Psoas muscle (tissue), 8 donors: ENCODE data around the gene NELFB. TPM values are rescaled to one million over a fixed set of nuclear protein-coding genes. Genes with fewer than 3 reads are reported as not detected.
A peak's percentile ranks its signal among the peaks of the same experiment; 100 is the strongest.

Source experiments
- ATAC-seq, 4 donors: fragments of 200-7000 bp; cut with Tn5 transposase; one replicate each; pipeline ENCODE4 v1.9.1; 2020; ENCODE audit warnings: moderate library complexity in 3 of 4, mild to moderate bottlenecking in 2 of 4
- DNase-seq, 2 donors: peaks; one replicate each; pipeline ENCODE4 v3.0.0-alpha.2; 2020
- H3K27ac ChIP-seq: fragments of 200-600 bp; one replicate; pipeline ENCODE4 v1.8.0; 2022
- H3K27me3 ChIP-seq, 3 donors: fragments of 200-600 bp in 1 of 3; one replicate each; pipeline versions ENCODE4 v1.6.1 to v1.8.0; 2013 to 2022; ENCODE audit warnings: low read length in 2 of 3, mild to moderate bottlenecking in 2 of 3, moderate library complexity in 1 of 3; ENCODE audit not compliant: insufficient read depth in 3 of 3
- H3K36me3 ChIP-seq, 2 donors: fragments of 200-600 bp in 1 of 2; one replicate each; pipeline versions ENCODE4 v1.6.1 to v1.8.0; 2013 to 2022; ENCODE audit warnings: low read depth in 1 of 2, mild to moderate bottlenecking in 1 of 2, moderate library complexity in 1 of 2; ENCODE audit not compliant: insufficient read depth in 1 of 2
- H3K4me1 ChIP-seq: fragments of 200-600 bp; one replicate; pipeline ENCODE4 v1.8.0; 2022
- H3K4me3 ChIP-seq: fragments of 200-600 bp; one replicate; pipeline ENCODE4 v1.8.0; 2022; ENCODE audit warnings: mild to moderate bottlenecking
- H3K9me3 ChIP-seq: fragments of 200-600 bp; one replicate; pipeline ENCODE4 v1.8.0; 2022
- WGBS, 3 donors: extraction: QIAGEN DNeasy Blood & Tissue Kit; methylation state at CpG; one replicate each; pipeline versions ENCODE4 v1.1.6 to v1.1.7; 2013; 5-methylcytosine and 5-hydroxymethylcytosine counted together
- intact Hi-C, 2 donors: fragments of 100-400 bp; cut with DNase I; formaldehyde crosslinking; loops; one replicate each; pipeline versions ENCODE4 v1.11.0 to v1.14.2; 2022
- polyA plus RNA-seq, 3 donors: library from polyadenylated mRNA; stranded (reverse); fragments of 200-250 nt; gene quantifications; one replicate each; pipeline ENCODE4 v1.2.3, GENCODE V29; 2013
- total RNA-seq, 4 donors: library from RNA; stranded (reverse); fragmentation: NEBNext Ultra II Directional in 2 of 4; extraction: Animal tissue kit (Norgen Biotek cat#: 25700) in 2 of 4; gene quantifications; one replicate each; pipeline versions ENCODE4 v1.2.1 to v1.2.4, GENCODE V29; 2021 to 2023
- TF ChIP-seq, protein P1 (sequence below): fragments of 200-600 bp; IDR thresholded peaks from one replicate; pipeline ENCODE4 v1.8.0; 2022; ENCODE audit warnings: antibody characterized with exemption
- donor health status: healthy with polysubstance abuse.
- donor health status: DM: no; HTN: no; CAD: no; lungs with moderate emphysema.
- donor health status: Bipolar disorder and iron deficiency.
- donor health status: healthy.
- donor health status: DM: yes; HTN: yes; CAD: no.
- donor health status: DM: no; HTN: no; CAD: no.
- donor health status: DM: no; HTN: no; CAD: no.
- donor health status: DM: yes; HTN: yes; CAD: no.

NELFB gene
- total and polyA plus RNA-seq, 7 donors, result 39.1 to 74.3 (median 43.8) TPM

DNA sequence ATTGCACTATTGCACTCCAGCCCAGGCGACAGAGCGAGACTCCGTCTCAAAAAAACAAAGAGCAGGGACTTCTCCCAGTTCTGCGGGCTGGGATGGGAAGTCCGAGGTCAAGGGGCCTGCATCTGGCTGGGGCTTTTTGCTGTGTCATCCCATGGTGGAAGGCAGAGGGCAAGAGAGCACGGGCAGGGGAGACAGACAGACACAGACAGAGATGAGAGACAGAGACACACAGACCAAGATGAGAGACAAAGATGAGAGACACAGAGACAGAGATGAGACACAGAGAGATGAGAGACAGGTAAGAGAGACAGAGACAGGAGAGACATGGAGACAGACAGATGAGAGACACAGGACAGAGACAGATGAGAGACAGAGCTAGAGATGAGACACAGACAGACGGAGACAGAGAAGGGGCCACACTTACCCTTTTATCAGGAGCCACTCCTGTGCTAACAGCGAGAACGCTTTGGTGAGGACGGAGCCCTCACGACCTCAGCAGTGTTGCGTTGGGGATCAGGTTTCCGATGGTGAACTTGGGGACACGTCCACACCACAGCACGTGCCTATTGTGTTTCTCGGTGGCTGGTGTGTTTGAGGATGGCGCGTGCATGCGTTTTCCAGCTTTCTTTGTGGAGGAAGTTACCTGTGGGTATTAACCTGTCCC is 13.5 kb downstream of the NELFB start:
- 47 to 57% (median 50%) methylated on average over 19 of the region's 19 CpGs for WGBS, 3 donors
- TF ChIP-seq, protein P1, sequence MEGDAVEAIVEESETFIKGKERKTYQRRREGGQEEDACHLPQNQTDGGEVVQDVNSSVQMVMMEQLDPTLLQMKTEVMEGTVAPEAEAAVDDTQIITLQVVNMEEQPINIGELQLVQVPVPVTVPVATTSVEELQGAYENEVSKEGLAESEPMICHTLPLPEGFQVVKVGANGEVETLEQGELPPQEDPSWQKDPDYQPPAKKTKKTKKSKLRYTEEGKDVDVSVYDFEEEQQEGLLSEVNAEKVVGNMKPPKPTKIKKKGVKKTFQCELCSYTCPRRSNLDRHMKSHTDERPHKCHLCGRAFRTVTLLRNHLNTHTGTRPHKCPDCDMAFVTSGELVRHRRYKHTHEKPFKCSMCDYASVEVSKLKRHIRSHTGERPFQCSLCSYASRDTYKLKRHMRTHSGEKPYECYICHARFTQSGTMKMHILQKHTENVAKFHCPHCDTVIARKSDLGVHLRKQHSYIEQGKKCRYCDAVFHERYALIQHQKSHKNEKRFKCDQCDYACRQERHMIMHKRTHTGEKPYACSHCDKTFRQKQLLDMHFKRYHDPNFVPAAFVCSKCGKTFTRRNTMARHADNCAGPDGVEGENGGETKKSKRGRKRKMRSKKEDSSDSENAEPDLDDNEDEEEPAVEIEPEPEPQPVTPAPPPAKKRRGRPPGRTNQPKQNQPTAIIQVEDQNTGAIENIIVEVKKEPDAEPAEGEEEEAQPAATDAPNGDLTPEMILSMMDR, result no peak
- peaks cover 6 to 72% of the 10 kb centered on the region in 2 donors for H3K36me3 ChIP-seq

DNA sequence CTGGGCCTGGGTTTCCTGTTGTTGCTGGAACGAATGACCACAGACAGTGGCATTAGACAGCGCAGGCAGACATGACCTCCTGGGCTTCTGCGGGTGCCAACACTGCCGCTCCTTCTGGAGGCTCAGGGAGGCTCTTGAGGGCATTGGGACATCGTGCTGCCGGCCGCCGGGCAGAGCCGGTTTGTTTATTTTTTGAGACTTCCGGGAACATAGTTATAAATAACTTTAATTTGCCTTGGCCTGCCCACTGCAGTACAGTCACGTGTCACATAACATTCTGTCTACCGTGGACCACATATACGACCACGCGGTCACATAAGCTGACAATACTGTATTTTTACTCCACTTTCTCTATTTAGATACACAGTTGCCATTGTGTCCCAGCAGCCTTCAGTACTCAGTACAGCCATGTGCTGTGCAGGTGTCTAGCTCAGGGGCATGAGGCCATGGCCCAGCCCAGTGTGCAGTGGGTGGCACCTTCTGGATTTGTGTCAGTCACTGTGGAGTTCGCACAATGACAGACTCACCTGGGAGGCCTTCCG is 14.2 kb downstream of the NELFB start:
- DNase-seq, result peak; percentile 46 to 87
- intact Hi-C loops, result no loop called here
- no peaks in the 10 kb centered on the region for H3K9me3 ChIP-seq
- H3K27ac ChIP-seq, result peak overlapping the region; percentile 91
- H3K4me3 ChIP-seq, result peak overlapping the region; percentile 65
- TF ChIP-seq, protein P1, result no peak
- H3K27me3 ChIP-seq, result peaks cover 0 to 2% (median 0%) of the 10 kb centered on the region in 3 donors
- WGBS, 3 donors, result 23 to 36% (median 23%) methylated on average over 17 of the region's 17 CpGs
- peak; percentile 76 to 90 (median 86) for ATAC-seq
- H3K4me1 ChIP-seq, result peaks cover 19% of the 10 kb centered on the region
- peaks cover 2 to 65% of the 10 kb centered on the region in 2 donors for H3K36me3 ChIP-seq

More for the DNA sequence above, 13.5 kb downstream of the NELFB start:
- intact Hi-C loops, result no loop called here
- Histone ChIP-seq H3K4me3 (peak overlapping the region; percentile 65), H3K27me3 (no peaks in the 10 kb centered on the region), H3K9me3 (no peaks in the 10 kb centered on the region), H3K4me1 (peaks cover 19% of the 10 kb centered on the region), H3K27ac (peak overlapping the region; percentile 91)
- DNase-seq (no peak), ATAC-seq (peak; percentile 32 to 52 (median 38))

DNA sequence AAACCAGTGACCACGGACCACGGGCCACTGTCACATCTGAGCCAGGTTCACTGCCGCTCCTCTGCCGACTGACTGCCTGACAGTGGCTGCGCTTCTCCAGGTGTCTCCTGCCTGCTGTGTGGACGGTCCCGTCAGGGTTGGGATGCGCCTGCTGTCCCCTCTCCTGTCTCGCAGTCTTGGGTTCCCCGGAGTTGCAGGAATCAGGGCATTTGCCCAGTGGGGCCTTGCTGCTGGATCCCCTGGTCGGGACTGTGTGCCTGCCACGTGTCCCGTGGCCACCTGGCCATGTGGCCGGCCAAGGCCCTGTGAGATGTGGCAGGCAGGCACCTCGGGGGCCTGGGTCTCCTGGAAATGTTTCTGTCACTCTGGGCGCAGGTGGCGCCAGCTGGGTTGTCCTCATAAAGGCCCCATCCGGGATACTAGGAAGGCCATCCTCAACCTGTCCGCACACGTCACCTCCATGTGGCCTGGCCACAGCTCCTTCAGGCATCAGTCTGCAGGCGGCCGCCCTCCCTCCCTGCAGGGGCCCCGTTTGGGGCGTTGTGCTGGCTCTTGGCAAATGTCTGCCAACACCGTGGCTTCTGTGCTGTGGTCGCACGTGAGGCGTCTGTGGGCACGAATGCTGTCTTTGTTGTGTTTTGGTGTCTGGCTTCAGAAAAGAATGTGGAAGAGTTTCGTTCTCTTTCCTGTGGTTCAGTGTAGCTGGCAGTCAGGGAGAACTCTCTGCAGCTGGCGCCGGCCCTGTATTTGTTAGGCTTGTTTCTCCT is 16.0 kb downstream of the NELFB start:
- peaks cover 25% of the 10 kb centered on the region for H3K4me1 ChIP-seq
- H3K27me3 ChIP-seq, result peaks cover 0 to 2% (median 2%) of the 10 kb centered on the region in 3 donors
- WGBS, 3 donors, result 82 to 91% (median 87%) methylated on average over 32 of the region's 32 CpGs
- intact Hi-C loops, result no loop called here
- no peak overlapping the region for H3K27ac ChIP-seq
- DNase-seq (no peak), ATAC-seq (no peak)
- peaks cover 2 to 53% of the 10 kb centered on the region in 2 donors for H3K36me3 ChIP-seq
- H3K4me3 ChIP-seq, result no peak overlapping the region
- TF ChIP-seq, protein P1, result no peak
- no peaks in the 10 kb centered on the region for H3K9me3 ChIP-seq

DNA sequence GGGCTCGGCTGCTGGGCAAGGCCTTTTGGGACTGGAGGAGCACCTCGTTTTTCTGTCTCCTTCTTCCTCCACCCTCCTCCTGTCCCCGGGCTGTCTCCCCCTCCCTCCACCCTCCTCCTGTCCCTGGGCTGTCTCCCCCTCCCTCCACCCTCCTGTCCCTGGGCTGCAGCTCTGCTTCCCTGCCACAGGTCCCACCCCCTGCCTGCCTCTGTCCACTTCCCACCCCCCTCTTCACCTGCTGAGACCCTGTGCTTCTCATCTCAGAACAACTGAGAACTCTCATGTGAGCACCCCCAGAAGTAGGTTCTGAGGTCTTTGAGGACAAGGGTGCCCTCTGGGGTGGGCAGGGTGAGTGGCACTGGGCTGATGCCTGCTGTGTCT is 16.6 kb downstream of the NELFB start:
- Histone ChIP-seq H3K36me3 (peaks cover 2 to 47% of the 10 kb centered on the region in 2 donors), H3K9me3 (no peaks in the 10 kb centered on the region), H3K4me1 (peaks cover 31% of the 10 kb centered on the region), H3K27ac (no peak overlapping the region), H3K27me3 (peaks cover 0 to 8% (median 2%) of the 10 kb centered on the region in 3 donors), H3K4me3 (no peak overlapping the region)
- no peak for ATAC-seq
- 40 to 63% (median 51%) methylated on average over 3 of the region's 3 CpGs for WGBS, 3 donors
- TF ChIP-seq, protein P1, result no peak
- intact Hi-C loops, result no loop called here
- DNase-seq, result no peak
